ENCODE measurements around the gene LURAP1L.
"Not testable (repeated sequence)": the region's sequence is repeated elsewhere in the genome, so short reads cannot be mapped to it uniquely, and the experiment has no call there.

LURAP1L gene

GRCh38 chr9:12855066-12855465, 80.2 kb downstream of the LURAP1L start:
- H3K27ac ChIP-seq, result no peak overlapping the region
- no peak for TF ChIP-seq CTCF (conservative IDR thresholded peaks at IDR 0.05)

GRCh38 chr9:12856603-12857002, 81.8 kb downstream of the LURAP1L start:
- H3K27ac ChIP-seq, result no peak overlapping the region
- TF ChIP-seq CTCF (conservative IDR thresholded peaks at IDR 0.05), result no peak

- peak overlapping the region; percentile 47 for H3K27ac ChIP-seq
- no peak for TF ChIP-seq CTCF (conservative IDR thresholded peaks at IDR 0.05)
These were observed 85.0 kb downstream of the LURAP1L start for GRCh38 chr9:12859704-12860251.

- TF ChIP-seq CTCF (conservative IDR thresholded peaks at IDR 0.05), result no peak
- H3K27ac ChIP-seq, result peak overlapping the region; percentile 47
These were observed 86.2 kb downstream of the LURAP1L start for GRCh38 chr9:12860998-12861397.

GRCh38 chr9:12862611-12863410, 88.0 kb downstream of the LURAP1L start:
- TF ChIP-seq CTCF (conservative IDR thresholded peaks at IDR 0.05), result no peak
- no peak overlapping the region for H3K27ac ChIP-seq

- H3K27ac ChIP-seq, result no peak overlapping the region
- no peak for TF ChIP-seq CTCF (conservative IDR thresholded peaks at IDR 0.05)
These were observed 88.8 kb downstream of the LURAP1L start for GRCh38 chr9:12863618-12864017.

GRCh38 chr9:12865380-12865779, 90.6 kb downstream of the LURAP1L start:
- not testable (repeated sequence) for H3K27ac ChIP-seq

Data from VCaP (cell line).